Type B pancreatic cell (in vitro differentiated cells): Measurements from ENCODE around the gene IL22RA1. TPM values are rescaled to one million over a fixed set of nuclear protein-coding genes. Genes with fewer than 3 reads are reported as not detected.

Experiments
- DNase-seq: peaks from one replicate; pipeline ENCODE4 v3.0.0; 2021; ENCODE audit warnings: mixed read lengths; ENCODE audit not compliant: unreplicated experiment; ENCODE audit errors: extremely low spot score
- H3K27ac Mint-ChIP-seq: 2 replicates; pipeline ENCODE4 v1.8.0; 2021; ENCODE audit warnings: mild to moderate bottlenecking, mixed read lengths
- H3K27me3 Mint-ChIP-seq: 2 replicates; pipeline ENCODE4 v1.8.0; 2021; ENCODE audit warnings: mixed read lengths
- H3K36me3 Mint-ChIP-seq: 2 replicates; pipeline ENCODE4 v1.8.0; 2021; ENCODE audit warnings: mixed read lengths
- H3K4me1 Mint-ChIP-seq: one replicate; pipeline ENCODE4 v1.8.0; 2021; ENCODE audit warnings: mixed read lengths; ENCODE audit not compliant: unreplicated experiment
- H3K4me3 Mint-ChIP-seq: 2 replicates; pipeline ENCODE4 v1.8.0; 2021; ENCODE audit warnings: mild to moderate bottlenecking, mixed read lengths
- H3K9me3 Mint-ChIP-seq: 2 replicates; pipeline ENCODE4 v1.8.0; 2021; ENCODE audit warnings: mixed read lengths
- CTCF ChIP-seq: fragments of 200-600 bp; sonication (generic); conservative IDR thresholded peaks from 2 replicates; pipeline ENCODE4 v1.5.0; 2021; ENCODE audit warnings: antibody characterized with exemption, mild to moderate bottlenecking
- total RNA-seq: library from RNA; stranded (reverse); gene quantifications from 2 replicates; pipeline ENCODE4 v1.2.1, GENCODE V29; 2021; ENCODE audit warnings: low replicate concordance

Gene IL22RA1
- total RNA-seq, 1 donor from 2014 or later = 1.1 TPM

GRCh38 chr1:24091971-24092482 is 50.9 kb downstream of the IL22RA1 start:
- Mint-ChIP-seq H3K27ac (no peak overlapping the region), H3K36me3 (no peaks in the 10 kb centered on the region), H3K9me3 (no peaks in the 10 kb centered on the region), H3K4me1 (no peaks in the 10 kb centered on the region), H3K4me3 (no peak overlapping the region), H3K27me3 (no peaks in the 10 kb centered on the region)
- no peak for DNase-seq
- no peak for TF ChIP-seq CTCF

GRCh38 chr1:24090736-24091135 is 52.2 kb downstream of the IL22RA1 start:
- no peak for DNase-seq
- no peak overlapping the region for H3K27ac Mint-ChIP-seq
- H3K4me3 Mint-ChIP-seq = no peak overlapping the region
- H3K27me3 Mint-ChIP-seq = no peaks in the 10 kb centered on the region
- H3K9me3 Mint-ChIP-seq = no peaks in the 10 kb centered on the region
- H3K4me1 Mint-ChIP-seq = no peaks in the 10 kb centered on the region
- no peaks in the 10 kb centered on the region for H3K36me3 Mint-ChIP-seq
- no peak for TF ChIP-seq CTCF

GRCh38 chr1:24089743-24090555 is 53.0 kb downstream of the IL22RA1 start:
- TF ChIP-seq CTCF = no peak
- H3K9me3 Mint-ChIP-seq = no peaks in the 10 kb centered on the region
- no peaks in the 10 kb centered on the region for H3K4me1 Mint-ChIP-seq
- H3K27ac Mint-ChIP-seq = no peak overlapping the region
- no peak for DNase-seq
- H3K27me3 Mint-ChIP-seq = peaks cover 6% of the 10 kb centered on the region
- no peak overlapping the region for H3K4me3 Mint-ChIP-seq
- no peaks in the 10 kb centered on the region for H3K36me3 Mint-ChIP-seq

- Mint-ChIP-seq H3K9me3 (no peaks in the 10 kb centered on the region), H3K4me3 (no peak overlapping the region), H3K27me3 (peaks cover 7% of the 10 kb centered on the region), H3K27ac (no peak overlapping the region), H3K4me1 (no peaks in the 10 kb centered on the region), H3K36me3 (no peaks in the 10 kb centered on the region)
- no peak for DNase-seq
- no peak for TF ChIP-seq CTCF
These were observed 53.8 kb downstream of the IL22RA1 start for GRCh38 chr1:24089027-24089742.

- H3K36me3 Mint-ChIP-seq = no peaks in the 10 kb centered on the region
- H3K4me3 Mint-ChIP-seq = no peak overlapping the region
- H3K9me3 Mint-ChIP-seq = no peaks in the 10 kb centered on the region
- no peak for TF ChIP-seq CTCF
- H3K27ac Mint-ChIP-seq = no peak overlapping the region
- H3K27me3 Mint-ChIP-seq = peaks cover 7% of the 10 kb centered on the region
- H3K4me1 Mint-ChIP-seq = no peaks in the 10 kb centered on the region
- no peak for DNase-seq
These were observed 56.5 kb downstream of the IL22RA1 start for GRCh38 chr1:24086466-24086865.
